Limb (tissue), 2 donors: ENCODE data around the gene TMEM107.
"Not testable (repeated sequence)": the region's sequence is repeated elsewhere in the genome, so short reads cannot be mapped to it uniquely, and the experiment has no call there.

Source experiments
- DNase-seq, 2 donors: peaks; one replicate each; pipeline ENCODE4 v3.0.0-alpha.2; 2016; ENCODE audit errors: extremely low spot score in 2 of 2

Gene TMEM107

DNA sequence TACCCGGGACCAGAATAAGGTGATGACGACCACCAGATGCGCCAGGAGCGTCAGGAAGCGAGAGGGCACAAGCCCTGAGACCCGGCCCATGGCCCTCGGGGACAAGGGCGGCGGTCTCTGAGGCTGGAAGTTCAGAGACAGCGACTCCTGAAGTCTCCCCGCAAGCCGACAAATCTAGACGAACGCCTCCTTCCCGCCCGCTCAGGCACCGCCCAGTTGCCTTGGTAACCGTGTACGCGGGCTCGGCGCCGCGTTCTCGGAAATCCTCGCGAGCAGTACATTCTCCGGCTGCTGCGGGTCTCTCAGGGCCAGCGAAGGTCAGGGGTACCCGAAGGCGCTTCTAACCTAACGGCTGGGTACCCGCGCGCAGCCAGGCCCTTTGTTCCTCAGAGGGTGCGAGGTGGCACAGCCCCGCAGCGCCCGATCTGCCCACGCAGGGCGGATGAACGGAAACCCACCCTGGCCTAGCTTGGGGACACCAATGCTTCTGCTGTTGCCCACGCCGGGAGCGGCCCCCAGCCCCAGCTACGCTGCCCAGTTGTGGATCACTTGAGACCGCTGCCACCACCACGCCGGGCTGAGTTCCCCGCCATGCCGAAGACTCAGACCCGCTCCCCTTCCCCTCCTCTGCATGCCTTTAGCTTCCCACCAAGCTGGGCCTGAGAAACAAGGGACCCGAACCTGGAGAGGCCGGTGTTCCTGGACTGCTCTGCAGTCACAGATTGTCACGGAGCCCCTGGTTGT is at the start of gene TMEM107:
TMEM107 (minus strand) TSS at position 184 of the 744 bp plus-strand sequence; CDS start at position 90, 94 bp downstream.
- DNase-seq, result peak; percentile 92 to 93

- DNase-seq, result no peak
Observed at GRCh38 chr17:8224891-8225812, 49.0 kb upstream of the TMEM107 start.

DNA sequence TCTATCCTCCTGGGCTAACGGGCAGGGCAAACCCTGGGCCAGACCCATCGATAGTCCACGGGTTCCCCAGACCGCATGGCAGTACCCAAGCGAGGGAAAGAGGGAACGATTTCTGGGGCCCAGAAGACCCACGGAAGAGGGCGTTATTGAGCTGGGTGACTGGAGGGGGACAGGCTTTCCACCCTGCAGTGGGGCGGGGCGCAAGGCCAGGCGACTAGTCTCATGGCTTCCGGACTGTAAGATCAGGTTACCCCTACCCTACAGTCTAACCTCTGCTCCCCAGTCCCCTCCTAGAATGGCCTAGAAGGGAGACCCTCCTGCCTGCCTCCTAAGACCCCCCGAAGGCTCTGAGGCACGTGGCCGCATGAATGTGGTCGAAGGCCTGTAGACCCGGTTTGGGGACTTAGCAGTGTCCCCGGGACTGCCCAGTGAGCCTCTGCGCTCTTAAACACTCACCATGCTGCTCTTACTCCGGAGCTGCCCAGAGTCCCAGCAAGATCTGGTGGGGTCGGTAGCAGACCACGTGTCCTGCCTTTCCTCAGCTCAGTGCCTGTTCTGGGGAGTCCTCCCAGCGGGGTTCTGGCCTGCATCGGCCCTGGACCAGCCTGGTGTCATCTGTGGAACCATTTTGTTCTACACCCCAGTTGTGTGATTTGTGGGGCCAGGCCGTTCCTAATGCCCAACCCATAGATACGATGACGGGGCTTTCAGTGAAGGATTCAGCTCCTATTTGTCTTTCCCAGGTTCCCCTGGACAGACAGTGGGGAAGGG is 47.4 kb upstream of the TMEM107 start:
- DNase-seq, result peak; percentile 45 to 74

- DNase-seq, result peak; percentile 91 to 96
Observed at GRCh38 chr17:8222630-8223355, 46.6 kb upstream of the TMEM107 start.

GRCh38 chr17:8222380-8222629 is 46.1 kb upstream of the TMEM107 start:
- DNase-seq, result no peak

- DNase-seq, result peak; percentile 94 to 95
Observed at GRCh38 chr17:8221663-8222379, 45.6 kb upstream of the TMEM107 start.

GRCh38 chr17:8220783-8221662 is 44.8 kb upstream of the TMEM107 start:
- peak; percentile 94 to 98 for DNase-seq

DNA sequence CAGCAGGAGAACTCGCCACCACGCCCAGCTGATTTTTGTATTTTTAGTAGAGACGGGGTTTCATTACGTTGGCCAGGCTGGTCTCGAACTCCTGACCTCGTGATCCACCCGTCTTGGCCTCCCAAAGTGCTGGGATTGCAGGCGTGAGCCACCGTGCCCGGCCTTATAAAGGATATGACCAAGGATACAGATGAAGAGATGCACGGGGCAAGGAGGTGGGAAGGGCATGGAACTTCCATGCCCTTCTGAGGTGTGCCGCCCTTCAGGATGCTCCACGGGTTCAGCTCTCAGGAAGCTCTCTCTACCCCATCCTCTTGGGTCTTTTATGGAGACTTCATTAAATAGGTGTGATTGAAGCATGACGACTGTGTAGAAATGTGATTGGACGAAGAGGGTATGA is 37.8 kb upstream of the TMEM107 start:
- not testable (repeated sequence) for DNase-seq

DNA sequence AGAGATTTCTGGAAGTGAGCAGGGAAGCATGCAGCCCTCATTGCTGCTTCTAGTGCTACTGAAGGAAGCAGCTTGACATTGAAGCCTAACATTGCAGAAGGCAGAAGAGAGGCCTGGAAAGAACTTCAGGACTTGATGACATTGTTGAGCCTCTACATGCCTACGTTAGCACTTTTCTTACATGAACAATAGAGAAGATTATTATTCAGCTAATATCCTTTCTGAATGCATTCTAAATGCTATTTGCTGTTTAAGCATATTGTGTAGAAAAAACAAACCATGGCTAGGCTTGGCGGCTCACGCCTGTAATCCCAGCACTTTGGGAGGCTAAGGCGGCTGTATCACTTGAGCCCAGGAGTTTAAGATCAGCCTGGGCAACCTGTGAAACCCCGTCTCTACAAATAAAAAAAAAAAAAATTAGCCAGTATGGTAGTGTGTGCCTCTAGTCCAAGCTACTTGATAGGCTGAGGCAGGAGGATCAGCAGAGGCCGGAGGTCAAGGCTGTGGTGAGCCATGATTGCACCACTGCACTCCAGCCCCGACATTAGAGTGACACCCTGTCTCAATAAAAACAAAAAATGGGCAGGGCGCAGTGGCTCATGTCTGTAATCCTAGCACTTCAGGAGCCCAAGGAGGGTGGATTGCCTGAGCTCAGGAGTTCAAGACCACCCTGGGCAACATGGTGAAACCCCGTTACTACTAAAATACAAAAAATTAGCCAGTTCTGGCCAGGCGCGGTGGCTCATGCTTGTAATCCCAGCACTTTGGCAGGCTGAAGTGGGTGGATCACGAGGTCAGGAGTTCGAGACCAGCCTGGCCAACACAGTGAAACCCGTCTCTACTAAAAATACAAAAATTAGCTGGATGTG is 36.4 kb upstream of the TMEM107 start:
- no peak for DNase-seq

DNA sequence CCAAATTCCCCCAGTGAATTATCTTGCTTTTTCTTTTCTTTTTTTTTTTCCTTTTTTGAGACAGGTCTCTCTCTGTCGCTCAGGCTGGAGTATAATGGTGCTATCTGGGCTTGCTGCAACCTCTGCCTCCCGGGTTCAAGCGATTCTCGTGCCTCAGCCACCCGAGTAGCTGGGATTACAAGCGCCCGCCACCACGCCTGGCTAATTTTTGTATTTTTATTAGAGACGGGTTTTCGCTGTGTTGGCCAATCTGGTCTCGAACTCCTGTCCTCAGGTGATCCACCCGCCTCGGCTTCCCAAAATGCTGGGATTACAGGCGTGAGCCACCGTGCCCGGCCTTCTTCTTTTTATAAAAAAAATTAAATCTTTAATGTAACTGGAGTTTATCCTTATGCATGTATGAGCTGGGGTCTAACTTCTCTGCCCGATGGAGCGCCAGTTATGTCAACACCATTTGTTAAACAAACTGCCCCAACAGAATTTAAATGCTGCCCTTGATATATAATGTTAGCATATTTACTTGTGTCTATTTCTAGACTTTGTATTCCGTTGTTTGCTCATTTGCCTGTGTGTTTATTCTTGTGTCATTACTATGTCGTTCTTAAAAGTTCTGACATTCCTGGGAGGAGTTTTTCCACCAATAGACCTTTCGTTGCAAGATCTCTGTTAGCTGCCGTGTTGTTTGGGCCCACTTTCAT is 34.7 kb upstream of the TMEM107 start:
- DNase-seq, result peak in 1 of 2 donors; percentile 42

DNA sequence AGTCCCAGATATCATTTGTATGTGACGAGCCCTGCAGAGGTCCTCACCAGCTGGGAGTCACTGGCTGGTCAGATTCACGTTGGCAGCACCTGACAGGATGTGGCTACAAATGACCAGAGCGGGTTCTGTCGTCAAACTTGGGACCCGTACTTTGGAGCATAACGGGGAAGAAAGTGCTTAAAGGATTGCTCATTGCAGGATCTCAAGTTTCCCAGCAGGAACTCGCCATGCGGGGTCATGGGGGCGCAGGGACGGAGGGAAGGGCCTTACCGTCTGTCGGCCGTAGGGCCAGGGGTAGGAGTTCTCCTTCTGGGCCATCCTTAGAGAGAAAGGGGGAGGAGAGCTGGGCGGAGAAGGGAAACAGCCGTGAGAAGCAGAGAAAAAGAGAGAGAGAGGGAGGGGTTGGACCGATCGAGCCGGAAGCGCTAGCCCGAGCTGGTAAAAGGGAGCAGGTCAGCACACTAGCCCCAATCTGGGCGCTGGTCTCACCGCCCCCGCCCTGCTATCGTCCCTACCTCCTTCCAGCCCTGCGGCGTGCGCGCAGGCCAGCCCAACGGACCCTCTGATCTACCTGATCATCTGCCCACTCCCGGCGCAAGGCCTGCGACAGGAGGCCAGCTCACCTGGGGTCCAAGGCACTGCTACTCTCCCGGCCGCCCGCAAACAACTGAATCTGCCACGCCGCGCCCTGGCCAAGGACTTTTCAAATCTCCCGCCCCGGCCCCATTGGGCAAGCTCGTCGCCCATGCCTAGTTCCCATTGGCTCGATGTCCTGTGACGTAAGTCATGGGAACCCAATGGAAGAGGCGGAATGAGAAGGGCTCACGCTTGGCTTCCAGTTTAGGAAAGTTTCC is 34.0 kb upstream of the TMEM107 start, which contains the start of gene AURKB:
AURKB (minus strand) TSS at position 669 of the 854 bp plus-strand sequence; CDS start at position 318, 351 bp downstream.
- DNase-seq, result peak; percentile 94

- no peak for DNase-seq
Observed at GRCh38 chr17:8206536-8206935, 30.4 kb upstream of the TMEM107 start.

GRCh38 chr17:8204761-8205555 is 28.8 kb upstream of the TMEM107 start:
- DNase-seq, result no peak

- peak; percentile 80 to 91 for DNase-seq
Observed at GRCh38 chr17:8192070-8192815, 16.1 kb upstream of the TMEM107 start.

GRCh38 chr17:8190506-8190905 is 14.3 kb upstream of the TMEM107 start:
- no peak for DNase-seq
